Neural crest cell (in vitro differentiated cells): Measurements from ENCODE around the gene SYP. TPM values are rescaled to one million over a fixed set of nuclear protein-coding genes. Genes with fewer than 3 reads are reported as not detected.

ENCODE experiments used
- DNase-seq: peaks from one replicate; pipeline ENCODE4 v3.0.0; 2021; ENCODE audit warnings: low read depth, mixed read lengths, low spot score
- H3K27ac Mint-ChIP-seq: one replicate; pipeline ENCODE4 v1.8.0; 2021; ENCODE audit warnings: mild to moderate bottlenecking, mixed read lengths; ENCODE audit not compliant: unreplicated experiment
- H3K27me3 Mint-ChIP-seq: 2 replicates; pipeline ENCODE4 v1.8.0; 2021; ENCODE audit warnings: low read depth, mild to moderate bottlenecking, mixed read lengths
- H3K36me3 Mint-ChIP-seq: 2 replicates; pipeline ENCODE4 v1.8.0; 2021; ENCODE audit warnings: low read depth, mild to moderate bottlenecking, mixed read lengths
- H3K4me1 Mint-ChIP-seq: 2 replicates; pipeline ENCODE4 v1.8.0; 2021; ENCODE audit warnings: mixed read lengths
- H3K4me3 Mint-ChIP-seq: one replicate; pipeline ENCODE4 v1.8.0; 2021; ENCODE audit warnings: mild to moderate bottlenecking, mixed read lengths
- H3K9me3 Mint-ChIP-seq: 2 replicates; pipeline ENCODE4 v1.8.0; 2021; ENCODE audit warnings: mixed read lengths
- total RNA-seq: library from RNA; stranded (reverse); gene quantifications from 2 replicates; pipeline ENCODE4 v1.2.1, GENCODE V29; 2021
- TF ChIP-seq, protein P1 (sequence below): fragments of 200-600 bp; sonication (generic); conservative IDR thresholded peaks from 2 replicates; pipeline ENCODE4 v1.5.0; 2021; ENCODE audit warnings: antibody characterized with exemption, mild to moderate bottlenecking

The SYP gene
- total RNA-seq, 1 donor from 2014 or later, result 10.2 TPM

DNA sequence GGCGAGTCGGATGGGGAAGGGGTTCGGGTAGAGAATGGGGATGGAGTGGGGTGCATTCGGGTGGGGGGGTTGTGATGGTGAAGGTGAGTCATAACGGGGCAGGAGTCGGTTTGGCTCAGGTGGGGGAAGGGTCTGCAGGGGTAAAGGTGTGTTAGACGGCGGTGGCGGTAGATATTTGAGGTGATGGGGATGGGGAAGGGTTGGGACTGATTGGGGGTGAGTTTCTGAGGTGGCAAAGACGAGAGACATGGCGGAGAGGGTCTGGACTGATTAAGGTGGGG is 738 bp downstream of the SYP start:
- Mint-ChIP-seq H3K27ac (no peak overlapping the region), H3K4me1 (peaks cover 10% of the 10 kb centered on the region), H3K27me3 (peaks cover 23% of the 10 kb centered on the region), H3K9me3 (peaks cover 2% of the 10 kb centered on the region), H3K36me3 (no peaks in the 10 kb centered on the region), H3K4me3 (no peak overlapping the region)
- DNase-seq, result no peak
- TF ChIP-seq, protein P1, sequence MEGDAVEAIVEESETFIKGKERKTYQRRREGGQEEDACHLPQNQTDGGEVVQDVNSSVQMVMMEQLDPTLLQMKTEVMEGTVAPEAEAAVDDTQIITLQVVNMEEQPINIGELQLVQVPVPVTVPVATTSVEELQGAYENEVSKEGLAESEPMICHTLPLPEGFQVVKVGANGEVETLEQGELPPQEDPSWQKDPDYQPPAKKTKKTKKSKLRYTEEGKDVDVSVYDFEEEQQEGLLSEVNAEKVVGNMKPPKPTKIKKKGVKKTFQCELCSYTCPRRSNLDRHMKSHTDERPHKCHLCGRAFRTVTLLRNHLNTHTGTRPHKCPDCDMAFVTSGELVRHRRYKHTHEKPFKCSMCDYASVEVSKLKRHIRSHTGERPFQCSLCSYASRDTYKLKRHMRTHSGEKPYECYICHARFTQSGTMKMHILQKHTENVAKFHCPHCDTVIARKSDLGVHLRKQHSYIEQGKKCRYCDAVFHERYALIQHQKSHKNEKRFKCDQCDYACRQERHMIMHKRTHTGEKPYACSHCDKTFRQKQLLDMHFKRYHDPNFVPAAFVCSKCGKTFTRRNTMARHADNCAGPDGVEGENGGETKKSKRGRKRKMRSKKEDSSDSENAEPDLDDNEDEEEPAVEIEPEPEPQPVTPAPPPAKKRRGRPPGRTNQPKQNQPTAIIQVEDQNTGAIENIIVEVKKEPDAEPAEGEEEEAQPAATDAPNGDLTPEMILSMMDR, result no peak

DNA sequence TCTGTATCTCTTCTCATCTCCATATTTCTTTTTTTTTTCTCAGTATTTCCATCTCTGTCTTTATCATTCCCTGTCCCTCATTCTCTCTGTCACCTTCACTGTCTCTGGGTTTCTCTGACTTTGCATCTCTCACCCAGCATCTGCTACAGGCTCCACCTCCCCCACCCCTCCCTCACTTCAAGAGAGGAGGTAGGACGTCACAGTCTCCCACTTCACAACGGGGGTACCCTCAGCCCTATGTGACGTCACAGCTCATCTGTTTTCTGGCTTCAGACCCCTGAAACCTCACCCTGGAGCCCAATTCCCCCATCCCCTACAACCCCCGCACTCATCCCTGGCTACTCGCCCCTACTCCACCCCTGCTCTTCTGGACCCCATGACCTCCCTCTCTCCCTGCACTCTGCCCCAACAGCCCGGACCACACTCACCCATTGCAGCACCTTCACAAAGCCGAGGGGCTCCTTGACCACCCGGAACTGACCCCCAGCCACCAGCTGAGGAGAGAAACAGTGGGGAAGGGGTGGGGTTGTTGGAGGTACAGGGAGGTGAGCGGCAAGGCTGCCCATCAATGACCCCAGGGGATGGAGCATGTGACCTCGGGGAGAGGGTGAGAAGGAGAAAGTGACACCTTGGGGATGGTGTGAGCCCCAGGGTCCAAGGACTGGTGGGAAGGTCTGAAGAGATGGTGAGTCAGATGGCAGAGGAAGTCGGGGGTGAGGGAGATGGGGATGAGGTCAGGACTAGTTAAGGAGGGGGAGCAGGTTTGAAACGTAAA is 1.3 kb downstream of the SYP start:
- no peak for DNase-seq
- peak overlapping the region; percentile 38 for H3K4me3 Mint-ChIP-seq
- TF ChIP-seq, protein P1, result no peak

DNA sequence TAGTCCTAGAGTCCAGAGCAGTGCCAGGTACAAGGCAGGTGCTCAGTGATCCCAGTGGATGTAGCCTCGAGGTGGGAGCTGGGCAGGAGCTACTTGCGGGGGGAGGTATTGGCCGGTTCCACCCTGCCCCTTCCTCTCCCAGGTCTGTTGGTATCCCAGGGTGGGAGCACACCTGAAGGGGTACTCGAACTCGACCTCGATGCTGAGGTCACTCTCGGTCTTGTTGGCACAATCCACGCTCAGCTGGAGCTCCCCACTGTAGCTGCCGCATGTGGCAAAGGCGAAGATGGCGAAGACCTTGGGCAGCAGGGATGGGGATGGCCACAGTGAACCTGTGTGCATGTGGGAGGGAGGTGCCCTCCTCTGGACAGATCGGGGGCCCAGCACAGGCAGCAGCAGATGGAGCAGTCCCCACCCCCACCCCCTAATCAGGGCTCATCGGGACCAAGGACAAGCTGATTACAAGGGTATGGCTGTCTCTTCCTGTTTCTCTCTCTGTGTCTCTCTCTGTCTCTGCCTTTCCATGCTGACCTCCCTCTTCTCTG is 2.4 kb downstream of the SYP start:
- peaks cover 10% of the 10 kb centered on the region for H3K4me1 Mint-ChIP-seq
- peaks cover 2% of the 10 kb centered on the region for H3K9me3 Mint-ChIP-seq
- no peak for DNase-seq
- peaks cover 18% of the 10 kb centered on the region for H3K27me3 Mint-ChIP-seq
- H3K27ac Mint-ChIP-seq, result no peak overlapping the region
- peak overlapping the region; percentile 48 for H3K4me3 Mint-ChIP-seq
- TF ChIP-seq, protein P1, result no peak
- H3K36me3 Mint-ChIP-seq, result no peaks in the 10 kb centered on the region

More for the DNA sequence above, 1.3 kb downstream of the SYP start:
- Mint-ChIP-seq H3K9me3 (peaks cover 2% of the 10 kb centered on the region), H3K4me1 (peaks cover 10% of the 10 kb centered on the region), H3K36me3 (no peaks in the 10 kb centered on the region), H3K27ac (no peak overlapping the region), H3K27me3 (peaks cover 21% of the 10 kb centered on the region)

DNA sequence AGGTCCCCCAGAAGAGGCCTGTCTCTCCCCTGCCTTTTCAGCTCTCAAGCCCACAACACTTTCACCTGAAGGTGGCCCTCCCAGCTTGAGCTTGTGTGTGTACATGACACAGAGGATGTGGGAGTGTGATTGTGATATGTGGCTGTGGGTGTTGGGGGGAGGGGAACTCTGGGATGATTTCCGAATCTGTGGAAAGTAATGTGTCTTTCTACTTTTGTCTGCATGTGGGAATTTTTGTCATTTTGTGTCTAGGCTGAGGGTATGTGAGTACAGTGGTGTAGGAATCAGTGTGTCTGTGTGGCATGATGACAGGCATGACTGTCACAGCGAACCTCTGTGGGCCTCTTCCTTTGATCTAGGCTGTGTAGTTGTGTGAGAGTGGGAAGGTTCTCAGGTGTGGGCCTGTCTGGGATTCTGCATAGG is 6.4 kb downstream of the SYP start:
- Mint-ChIP-seq H3K9me3 (peaks cover 2% of the 10 kb centered on the region), H3K4me3 (peak overlapping the region; percentile 11), H3K4me1 (peaks cover 15% of the 10 kb centered on the region), H3K27me3 (peaks cover 8% of the 10 kb centered on the region), H3K27ac (no peak overlapping the region), H3K36me3 (no peaks in the 10 kb centered on the region)
- TF ChIP-seq, protein P1, result no peak
- no peak for DNase-seq

DNA sequence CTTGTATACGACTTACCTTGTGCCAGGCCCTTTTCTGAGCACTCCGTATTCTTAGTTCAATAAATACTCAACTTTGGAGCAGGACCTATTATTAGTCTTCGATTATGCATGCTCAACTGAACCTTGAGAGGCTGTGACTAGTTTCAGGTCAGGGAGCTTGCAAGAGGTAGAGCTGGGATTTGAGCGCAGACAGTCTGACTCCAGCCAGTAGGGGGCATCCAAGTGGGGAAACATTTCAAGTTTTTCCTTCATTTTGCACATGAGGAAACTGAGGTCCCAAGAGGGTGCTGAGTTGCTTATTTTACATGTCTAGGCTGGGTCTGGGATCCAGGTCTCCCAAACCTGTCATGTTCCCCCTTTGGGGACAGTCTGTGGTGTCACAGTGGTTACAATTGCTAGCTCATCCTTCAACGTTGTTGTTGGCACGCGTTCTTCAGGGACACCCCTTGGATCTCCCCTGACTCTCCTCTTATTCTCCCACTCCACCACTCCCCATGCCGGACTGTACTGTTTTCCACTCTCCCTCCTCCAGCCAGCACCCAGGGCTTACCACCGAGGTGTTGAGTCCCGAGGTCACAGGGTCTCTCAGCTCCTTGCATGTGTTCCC is 7.2 kb downstream of the SYP start:
- peak overlapping the region; percentile 76 for H3K4me3 Mint-ChIP-seq

More for the DNA sequence above, 7.2 kb downstream of the SYP start:
- Mint-ChIP-seq H3K27me3 (peaks cover under 1% of the 10 kb centered on the region), H3K36me3 (no peaks in the 10 kb centered on the region), H3K4me1 (peaks cover 10% of the 10 kb centered on the region), H3K27ac (no peak overlapping the region), H3K9me3 (peaks cover 2% of the 10 kb centered on the region)
- TF ChIP-seq, protein P1, result peak; percentile 63
- DNase-seq, result peak; percentile 25
